GM21529 (cell line): ENCODE results near the gene DNMT3A.

ENCODE experiments used
- ATAC-seq: cut with Tn5 transposase; IDR thresholded peaks from one replicate; pipeline ENCODE4 v1.9.1; 2021; ENCODE audit not compliant: unreplicated experiment

Gene DNMT3A

GRCh38 chr2:25262288-25262687 is 79.4 kb downstream of the DNMT3A start:
- ATAC-seq = no peak

- no peak for ATAC-seq
Measured at GRCh38 chr2:25259737-25260124, 82.0 kb downstream of the DNMT3A start.

- ATAC-seq = no peak
Measured at GRCh38 chr2:25258847-25259736, 82.6 kb downstream of the DNMT3A start.

- no peak for ATAC-seq
Measured at GRCh38 chr2:25257931-25258846, 83.5 kb downstream of the DNMT3A start.

GRCh38 chr2:25257032-25257552 is 84.6 kb downstream of the DNMT3A start:
- ATAC-seq = no peak

GRCh38 chr2:25256488-25256875 is 85.2 kb downstream of the DNMT3A start:
- ATAC-seq = no peak

- no peak for ATAC-seq
Measured at GRCh38 chr2:25255745-25256487, 85.8 kb downstream of the DNMT3A start.

GRCh38 chr2:25254961-25255360 is 86.8 kb downstream of the DNMT3A start:
- no peak for ATAC-seq

GRCh38 chr2:25253153-25253626 is 88.5 kb downstream of the DNMT3A start:
- no peak for ATAC-seq

- peak; percentile 42 for ATAC-seq
Measured at GRCh38 chr2:25252291-25253152, 89.2 kb downstream of the DNMT3A start.

GRCh38 chr2:25251422-25252273 is 90.1 kb downstream of the DNMT3A start:
- peak; percentile 46 for ATAC-seq

GRCh38 chr2:25251071-25251421 is 90.7 kb downstream of the DNMT3A start:
- ATAC-seq = peak; percentile 13

GRCh38 chr2:25250331-25251070 is 91.2 kb downstream of the DNMT3A start:
- ATAC-seq = no peak

GRCh38 chr2:25249785-25250184 is 91.9 kb downstream of the DNMT3A start:
- no peak for ATAC-seq

- ATAC-seq = no peak
Measured at GRCh38 chr2:25247792-25248512, 93.8 kb downstream of the DNMT3A start.

- ATAC-seq = no peak
Measured at GRCh38 chr2:25246558-25247290, 95.0 kb downstream of the DNMT3A start.

- ATAC-seq = no peak
Measured at GRCh38 chr2:25246001-25246400, 95.7 kb downstream of the DNMT3A start.
